ENCODE data around the gene SAC3D1.

SAC3D1 gene

DNA sequence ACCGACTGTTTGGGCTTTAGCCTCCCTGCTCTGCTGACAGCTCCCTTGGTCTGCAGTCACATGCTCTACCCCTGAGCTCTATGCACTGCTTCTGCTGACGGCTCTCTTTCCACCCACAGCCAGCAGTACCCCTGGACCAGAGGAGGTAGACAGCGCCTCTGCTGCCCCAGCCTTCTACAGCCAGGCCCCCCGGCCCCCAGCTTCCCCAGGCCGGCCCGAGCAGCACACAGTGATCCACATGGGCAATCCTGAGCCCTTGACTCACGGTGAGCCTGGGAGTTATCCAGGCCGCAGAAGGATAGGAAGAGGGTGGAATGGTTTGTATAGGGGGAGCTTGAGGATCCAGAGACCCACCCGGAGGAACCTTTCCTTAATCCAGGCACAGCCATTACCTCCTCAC is 45.8 kb downstream of the SAC3D1 start:
- Histone ChIP-seq H3K36me3 (ENCODE audit: control insufficient read depth, insufficient read depth, low read length) (peaks cover 26% of the 10 kb centered on the region), H3K4me3 (replicated peaks; ENCODE audit: low read depth, low read length) (no peak overlapping the region), H3K27me3 (replicated peaks; ENCODE audit: control insufficient read depth, insufficient read depth, low read length) (no peaks in the 10 kb centered on the region)
- TF ChIP-seq, protein P1, sequence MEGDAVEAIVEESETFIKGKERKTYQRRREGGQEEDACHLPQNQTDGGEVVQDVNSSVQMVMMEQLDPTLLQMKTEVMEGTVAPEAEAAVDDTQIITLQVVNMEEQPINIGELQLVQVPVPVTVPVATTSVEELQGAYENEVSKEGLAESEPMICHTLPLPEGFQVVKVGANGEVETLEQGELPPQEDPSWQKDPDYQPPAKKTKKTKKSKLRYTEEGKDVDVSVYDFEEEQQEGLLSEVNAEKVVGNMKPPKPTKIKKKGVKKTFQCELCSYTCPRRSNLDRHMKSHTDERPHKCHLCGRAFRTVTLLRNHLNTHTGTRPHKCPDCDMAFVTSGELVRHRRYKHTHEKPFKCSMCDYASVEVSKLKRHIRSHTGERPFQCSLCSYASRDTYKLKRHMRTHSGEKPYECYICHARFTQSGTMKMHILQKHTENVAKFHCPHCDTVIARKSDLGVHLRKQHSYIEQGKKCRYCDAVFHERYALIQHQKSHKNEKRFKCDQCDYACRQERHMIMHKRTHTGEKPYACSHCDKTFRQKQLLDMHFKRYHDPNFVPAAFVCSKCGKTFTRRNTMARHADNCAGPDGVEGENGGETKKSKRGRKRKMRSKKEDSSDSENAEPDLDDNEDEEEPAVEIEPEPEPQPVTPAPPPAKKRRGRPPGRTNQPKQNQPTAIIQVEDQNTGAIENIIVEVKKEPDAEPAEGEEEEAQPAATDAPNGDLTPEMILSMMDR (IDR thresholded peaks at IDR 0.05; ENCODE audit: insufficient read depth, low read length, poor library complexity, severe bottlenecking) = no peak
- DNase-seq (ENCODE audit: extremely low read depth, insufficient read length) = no peak

DNA sequence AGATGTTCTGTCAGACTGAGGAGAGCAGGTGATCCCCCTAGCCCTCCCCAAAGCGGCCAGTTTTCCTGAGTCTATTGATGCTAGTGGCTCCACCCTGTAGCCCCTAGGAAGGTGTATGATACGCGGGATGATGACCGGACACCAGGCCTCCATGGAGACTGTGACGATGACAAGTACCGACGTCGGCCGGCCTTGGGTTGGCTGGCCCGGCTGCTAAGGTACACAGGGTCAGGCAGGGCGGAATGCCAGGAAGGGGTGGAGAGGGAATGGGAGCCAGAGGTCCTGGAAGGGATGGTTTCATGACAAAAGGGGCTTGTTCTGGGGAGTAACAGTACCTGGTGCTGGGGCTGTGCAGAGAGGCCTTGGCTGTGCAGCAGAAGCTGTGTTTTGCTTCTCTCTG is 46.2 kb downstream of the SAC3D1 start:
- Histone ChIP-seq H3K36me3 (ENCODE audit: control insufficient read depth, insufficient read depth, low read length) (peaks cover 26% of the 10 kb centered on the region), H3K27me3 (replicated peaks; ENCODE audit: control insufficient read depth, insufficient read depth, low read length) (no peaks in the 10 kb centered on the region), H3K4me3 (replicated peaks; ENCODE audit: low read depth, low read length) (no peak overlapping the region)
- DNase-seq (ENCODE audit: extremely low read depth, insufficient read length) = no peak
- TF ChIP-seq, protein P1 (IDR thresholded peaks at IDR 0.05; ENCODE audit: insufficient read depth, low read length, poor library complexity, severe bottlenecking) = no peak

DNA sequence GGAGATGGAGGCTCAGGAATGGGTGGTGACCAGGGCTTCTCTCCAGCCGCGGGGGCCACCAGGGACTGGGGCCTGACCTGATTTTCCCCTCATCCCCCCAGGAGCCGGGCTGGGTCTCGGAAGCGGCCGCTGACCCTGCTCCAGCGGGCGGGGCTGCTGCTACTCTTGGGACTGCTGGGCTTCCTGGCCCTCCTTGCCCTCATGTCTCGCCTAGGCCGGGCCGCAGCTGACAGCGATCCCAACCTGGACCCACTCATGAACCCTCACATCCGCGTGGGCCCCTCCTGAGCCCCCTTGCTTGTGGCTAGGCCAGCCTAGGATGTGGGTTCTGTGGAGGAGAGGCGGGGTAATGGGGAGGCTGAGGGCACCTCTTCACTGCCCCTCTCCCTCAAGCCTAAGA is 46.8 kb downstream of the SAC3D1 start:
- no peak for DNase-seq (ENCODE audit: extremely low read depth, insufficient read length)
- Histone ChIP-seq H3K36me3 (ENCODE audit: control insufficient read depth, insufficient read depth, low read length) (peaks cover 26% of the 10 kb centered on the region), H3K4me3 (replicated peaks; ENCODE audit: low read depth, low read length) (no peak overlapping the region), H3K27me3 (replicated peaks; ENCODE audit: control insufficient read depth, insufficient read depth, low read length) (no peaks in the 10 kb centered on the region)
- TF ChIP-seq, protein P1 (IDR thresholded peaks at IDR 0.05; ENCODE audit: insufficient read depth, low read length, poor library complexity, severe bottlenecking) = no peak

- Histone ChIP-seq H3K4me3 (replicated peaks; ENCODE audit: low read depth, low read length) (no peak overlapping the region), H3K27me3 (replicated peaks; ENCODE audit: control insufficient read depth, insufficient read depth, low read length) (no peaks in the 10 kb centered on the region), H3K36me3 (ENCODE audit: control insufficient read depth, insufficient read depth, low read length) (peaks cover 26% of the 10 kb centered on the region)
- DNase-seq (ENCODE audit: extremely low read depth, insufficient read length) = no peak
- TF ChIP-seq, protein P1 (IDR thresholded peaks at IDR 0.05; ENCODE audit: insufficient read depth, low read length, poor library complexity, severe bottlenecking) = no peak
These were observed 48.6 kb downstream of the SAC3D1 start for GRCh38 chr11:65089621-65090020.

- no peak for DNase-seq (ENCODE audit: extremely low read depth, insufficient read length)
- peaks cover 26% of the 10 kb centered on the region for H3K36me3 ChIP-seq (ENCODE audit: control insufficient read depth, insufficient read depth, low read length)
- TF ChIP-seq, protein P1 (IDR thresholded peaks at IDR 0.05; ENCODE audit: insufficient read depth, low read length, poor library complexity, severe bottlenecking) = no peak
- no peaks in the 10 kb centered on the region for H3K27me3 ChIP-seq (replicated peaks; ENCODE audit: control insufficient read depth, insufficient read depth, low read length)
- no peak overlapping the region for H3K4me3 ChIP-seq (replicated peaks; ENCODE audit: low read depth, low read length)
These were observed 49.6 kb downstream of the SAC3D1 start for GRCh38 chr11:65090628-65091027.

All from GM06990 (cell line).